GM12874 (cell line): Measurements from ENCODE around the gene GEMIN8.

Source experiments
- CTCF ChIP-seq: IDR thresholded peaks from 2 replicates; pipeline ENCODE4 v1.5.1; 2011; ENCODE audit warnings: low read depth, mild to moderate bottlenecking, control low read depth, low read length, moderate library complexity; ENCODE audit not compliant: insufficient read depth

Gene GEMIN8, protein sequence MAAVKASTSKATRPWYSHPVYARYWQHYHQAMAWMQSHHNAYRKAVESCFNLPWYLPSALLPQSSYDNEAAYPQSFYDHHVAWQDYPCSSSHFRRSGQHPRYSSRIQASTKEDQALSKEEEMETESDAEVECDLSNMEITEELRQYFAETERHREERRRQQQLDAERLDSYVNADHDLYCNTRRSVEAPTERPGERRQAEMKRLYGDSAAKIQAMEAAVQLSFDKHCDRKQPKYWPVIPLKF

DNA sequence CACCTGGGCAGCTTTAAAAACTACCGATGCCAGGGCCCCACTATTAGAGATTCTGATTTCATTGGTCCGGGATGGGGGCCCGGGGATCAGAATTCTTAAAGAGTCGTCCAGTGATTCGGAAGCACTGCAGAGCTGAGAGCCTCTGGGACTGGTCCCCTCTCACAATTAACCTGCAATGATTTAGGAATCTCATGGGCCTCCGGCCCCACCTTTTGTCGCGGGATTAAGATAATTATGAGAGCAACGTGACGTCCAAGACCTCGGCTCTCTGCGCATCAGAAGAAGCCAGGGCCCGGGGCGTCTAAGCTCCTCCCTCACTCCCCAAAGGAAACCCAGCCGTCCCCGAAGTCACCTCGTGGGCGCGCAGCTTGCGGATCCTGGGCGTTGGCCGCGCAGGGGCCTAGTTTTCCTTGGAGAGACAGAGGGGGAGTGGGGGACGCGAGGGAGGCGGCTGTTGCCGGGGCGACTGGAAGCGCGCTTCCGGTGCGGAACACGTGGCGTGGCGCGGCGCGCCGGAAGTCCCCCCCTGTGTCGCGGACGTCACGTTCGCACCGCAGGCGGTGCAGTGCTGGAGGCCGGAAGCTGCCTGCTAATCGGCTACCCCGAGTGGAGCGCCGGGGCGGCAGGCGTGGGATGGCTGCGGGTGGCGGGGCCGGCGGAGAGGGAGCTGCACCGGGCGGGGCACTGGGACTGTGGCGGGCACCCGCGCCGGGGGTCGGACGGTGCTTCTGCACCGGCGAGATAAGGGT lies at the start of gene GEMIN8:
GEMIN8 (minus strand) TSS at position 468 of the 749 bp plus-strand sequence. CDS start 8,414 bp downstream, outside the sequence.
- TF ChIP-seq CTCF, result no peak

DNA sequence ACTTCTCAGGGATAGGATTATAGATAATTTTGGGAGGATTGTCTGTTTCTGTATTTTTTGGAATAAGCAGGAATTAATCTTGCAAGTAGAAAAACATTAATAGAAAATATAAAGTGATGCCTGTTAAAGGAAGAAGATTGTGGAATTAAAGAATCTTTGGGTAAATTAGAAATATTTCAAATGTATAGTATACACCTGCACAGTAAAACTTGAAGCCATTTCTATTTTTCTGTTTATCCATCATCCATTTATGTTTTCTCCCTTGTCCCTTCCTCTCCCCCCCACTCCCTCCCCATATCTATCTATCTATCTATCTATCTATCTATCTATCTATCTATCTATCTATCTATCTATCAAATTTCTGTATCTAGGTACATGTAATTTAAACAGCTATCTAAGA lies 46.9 kb upstream of the GEMIN8 start:
- no peak for TF ChIP-seq CTCF

DNA sequence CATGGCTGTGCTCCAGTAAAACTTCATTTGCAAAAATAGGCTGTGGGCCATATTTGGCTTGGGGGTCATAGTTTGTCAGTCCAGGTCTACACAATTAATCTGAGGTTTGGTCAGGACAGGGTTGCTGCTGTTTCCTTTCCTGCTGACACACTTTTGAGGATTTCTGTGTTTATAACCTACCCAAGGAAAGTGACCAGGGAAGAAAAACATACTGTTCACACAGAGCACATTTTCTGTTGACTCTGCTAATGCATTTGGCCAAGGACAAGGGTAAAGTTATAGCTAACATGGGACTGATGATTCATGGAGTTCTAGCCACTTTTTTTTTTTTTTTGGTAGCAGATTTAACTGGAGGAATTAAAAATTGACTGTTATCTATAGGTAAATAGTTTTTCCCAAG lies 43.9 kb upstream of the GEMIN8 start:
- TF ChIP-seq CTCF, result no peak

DNA sequence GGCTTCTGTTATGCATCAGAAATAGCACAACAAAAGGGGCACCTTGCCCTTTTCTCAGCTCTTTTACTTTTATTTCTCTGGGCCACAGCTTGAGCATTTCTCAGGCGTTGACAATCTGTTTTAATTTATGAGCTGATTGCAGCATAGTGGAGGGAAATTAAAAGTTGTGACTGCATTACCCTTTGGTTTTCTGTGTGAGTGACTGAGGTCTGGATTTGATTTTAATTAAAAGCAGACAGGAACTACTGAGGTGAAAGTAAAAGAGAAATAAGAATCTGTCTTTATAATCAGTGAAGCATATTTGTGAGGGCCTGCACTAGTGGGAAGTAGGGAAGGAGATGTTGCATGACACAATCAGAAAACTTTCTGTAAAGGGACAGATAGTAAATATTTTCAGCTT lies 43.4 kb upstream of the GEMIN8 start:
- no peak for TF ChIP-seq CTCF

GRCh38 chrX:14065800-14066199 lies 36.1 kb upstream of the GEMIN8 start:
- TF ChIP-seq CTCF, result no peak

DNA sequence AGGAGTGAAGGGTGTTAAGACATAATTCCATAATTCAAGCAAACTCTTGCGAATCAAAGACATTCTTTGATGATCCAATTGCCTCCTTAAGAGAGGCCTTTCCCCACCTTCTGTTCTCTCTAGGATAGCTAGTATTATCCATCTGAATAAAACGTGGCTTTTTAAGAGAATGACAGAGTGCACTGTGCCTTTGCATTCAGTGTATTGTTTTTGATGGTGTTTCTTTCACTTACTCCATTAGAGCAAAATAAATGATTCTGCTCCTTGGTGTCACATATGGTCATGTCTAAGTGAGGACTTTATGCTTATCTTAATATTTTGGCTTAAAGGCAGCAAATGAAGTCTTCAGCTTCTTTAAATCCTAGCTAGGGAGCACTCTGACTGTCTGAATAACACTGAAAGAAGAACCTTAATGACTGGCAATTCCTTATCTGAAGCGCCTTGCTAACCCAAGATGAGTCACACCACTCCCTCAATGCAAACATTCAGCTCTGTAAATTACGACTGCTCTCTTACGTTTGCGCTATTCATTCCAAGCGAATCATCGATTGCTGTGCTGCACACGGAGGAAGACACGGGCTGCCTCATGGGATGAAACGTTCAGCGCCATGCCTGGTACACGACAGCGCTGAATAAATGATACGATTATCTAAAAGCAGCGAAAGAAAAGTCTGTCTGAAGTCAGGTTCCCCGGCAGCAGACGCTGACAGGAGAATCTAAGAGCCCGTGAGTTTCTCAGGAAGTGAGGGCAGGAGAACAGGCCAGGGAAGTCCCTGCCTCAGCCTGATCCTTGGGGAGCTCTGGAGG lies 35.1 kb upstream of the GEMIN8 start:
- no peak for TF ChIP-seq CTCF

- TF ChIP-seq CTCF, result no peak
Measured at GRCh38 chrX:14062524-14062923, 32.8 kb upstream of the GEMIN8 start.
